NCI-H146 treated with DMSO at 0.1 percent for 48 hours (cell line): ENCODE results near the gene NOTCH4.
"Not testable (repeated sequence)": the region's sequence is repeated elsewhere in the genome, so short reads cannot be mapped to it uniquely, and the experiment has no call there.

ENCODE experiments used
- DNase-seq: peaks from one replicate; lab custom pipeline; 2025; ENCODE audit not compliant: unreplicated experiment; lab: John Stamatoyannopoulos, UW

NOTCH4 gene

GRCh38 chr6:32218167-32218566 is 5.7 kb downstream of the NOTCH4 start:
- DNase-seq = no peak

GRCh38 chr6:32216998-32217397 is 6.9 kb downstream of the NOTCH4 start:
- peak; percentile 11 for DNase-seq

- no peak for DNase-seq
Measured at GRCh38 chr6:32216285-32216684, 7.6 kb downstream of the NOTCH4 start.

- no peak for DNase-seq
Measured at GRCh38 chr6:32215617-32216016, 8.2 kb downstream of the NOTCH4 start.

- no peak for DNase-seq
Measured at GRCh38 chr6:32214126-32214525, 9.7 kb downstream of the NOTCH4 start.

- DNase-seq = no peak
Measured at GRCh38 chr6:32213649-32214048, 10.2 kb downstream of the NOTCH4 start.

GRCh38 chr6:32212076-32212760 is 11.6 kb downstream of the NOTCH4 start:
- DNase-seq = no peak

- DNase-seq = not testable (repeated sequence)
Measured at GRCh38 chr6:32211432-32211831, 12.4 kb downstream of the NOTCH4 start.

GRCh38 chr6:32210191-32210601 is 13.7 kb downstream of the NOTCH4 start:
- DNase-seq = no peak

- DNase-seq = no peak
Measured at GRCh38 chr6:32208996-32209395, 14.9 kb downstream of the NOTCH4 start.

- DNase-seq = no peak
Measured at GRCh38 chr6:32204268-32204715, 19.6 kb downstream of the NOTCH4 start.

- DNase-seq = no peak
Measured at GRCh38 chr6:32203426-32204267, 20.2 kb downstream of the NOTCH4 start.

- no peak for DNase-seq
Measured at GRCh38 chr6:32202186-32202585, 21.7 kb downstream of the NOTCH4 start.

- no peak for DNase-seq
Measured at GRCh38 chr6:32200711-32201475, 23.0 kb downstream of the NOTCH4 start.

- DNase-seq = no peak
Measured at GRCh38 chr6:32198866-32199265, 25.0 kb downstream of the NOTCH4 start.

- DNase-seq = no peak
Measured at GRCh38 chr6:32198345-32198696, 25.5 kb downstream of the NOTCH4 start.

- no peak for DNase-seq
Measured at GRCh38 chr6:32196682-32197616, 26.9 kb downstream of the NOTCH4 start.

GRCh38 chr6:32195902-32196681 is 27.8 kb downstream of the NOTCH4 start:
- DNase-seq = peak; percentile 65

GRCh38 chr6:32195652-32195901 is 28.3 kb downstream of the NOTCH4 start:
- DNase-seq = peak; percentile 97
